ENCODE measurements around the gene PUS3.
A peak's percentile ranks its signal among the peaks of the same experiment; 100 is the strongest.

The PUS3 gene

GRCh38 chr11:125902927-125903710, at the start of gene PUS3:
Gene PUS3 (minus strand): TSS chr11:125903206. CDS start chr11:125896284, 6,922 bp downstream.
- DNase-seq, result peak; percentile 87

GRCh38 chr11:125952559-125952958, 49.6 kb upstream of the PUS3 start:
- DNase-seq, result no peak

- DNase-seq, result no peak
These were observed 48.7 kb upstream of the PUS3 start for GRCh38 chr11:125951731-125952130.

GRCh38 chr11:125950696-125951651, 48.0 kb upstream of the PUS3 start:
- no peak for DNase-seq

- no peak for DNase-seq
These were observed 47.1 kb upstream of the PUS3 start for GRCh38 chr11:125950178-125950490.

- no peak for DNase-seq
These were observed 46.5 kb upstream of the PUS3 start for GRCh38 chr11:125949271-125950177.

GRCh38 chr11:125948278-125949051, 45.5 kb upstream of the PUS3 start:
- no peak for DNase-seq

- DNase-seq, result no peak
These were observed 44.6 kb upstream of the PUS3 start for GRCh38 chr11:125947419-125948277.

- no peak for DNase-seq
These were observed 43.9 kb upstream of the PUS3 start for GRCh38 chr11:125946712-125947418.

- DNase-seq, result no peak
These were observed 43.0 kb upstream of the PUS3 start, which contains the start of gene VSIG10L2 for GRCh38 chr11:125945797-125946520. Gene VSIG10L2 (plus strand): TSS chr11:125946044. CDS start chr11:125946056, 12 bp downstream.

- DNase-seq, result no peak
These were observed 42.2 kb upstream of the PUS3 start for GRCh38 chr11:125945011-125945796.

GRCh38 chr11:125944350-125945010, 41.5 kb upstream of the PUS3 start:
- no peak for DNase-seq

- DNase-seq, result no peak
These were observed 40.8 kb upstream of the PUS3 start for GRCh38 chr11:125943661-125944349.

GRCh38 chr11:125942771-125943428, 39.9 kb upstream of the PUS3 start:
- no peak for DNase-seq

GRCh38 chr11:125941619-125942611, 38.9 kb upstream of the PUS3 start:
- no peak for DNase-seq

GRCh38 chr11:125941267-125941618, 38.2 kb upstream of the PUS3 start:
- no peak for DNase-seq

All from CD4-positive, alpha-beta T cell treated with Interferon gamma for 1 hour (primary cell).